B cell (primary cell): Measurements from ENCODE around the gene MAML3.

Source experiments
- CTCF ChIP-seq: fragments of 200-600 bp; IDR thresholded peaks from one replicate; pipeline ENCODE4 v1.8.0; 2022; ENCODE audit warnings: antibody characterized with exemption, mild to moderate bottlenecking
- EZH2 ChIP-seq: IDR thresholded peaks from 2 replicates; pipeline ENCODE4 v1.6.1; 2012; ENCODE audit warnings: borderline replicate concordance, low read depth, mild to moderate bottlenecking, moderate library complexity, low read length; ENCODE audit not compliant: insufficient read depth, poor library complexity, severe bottlenecking

DNA sequence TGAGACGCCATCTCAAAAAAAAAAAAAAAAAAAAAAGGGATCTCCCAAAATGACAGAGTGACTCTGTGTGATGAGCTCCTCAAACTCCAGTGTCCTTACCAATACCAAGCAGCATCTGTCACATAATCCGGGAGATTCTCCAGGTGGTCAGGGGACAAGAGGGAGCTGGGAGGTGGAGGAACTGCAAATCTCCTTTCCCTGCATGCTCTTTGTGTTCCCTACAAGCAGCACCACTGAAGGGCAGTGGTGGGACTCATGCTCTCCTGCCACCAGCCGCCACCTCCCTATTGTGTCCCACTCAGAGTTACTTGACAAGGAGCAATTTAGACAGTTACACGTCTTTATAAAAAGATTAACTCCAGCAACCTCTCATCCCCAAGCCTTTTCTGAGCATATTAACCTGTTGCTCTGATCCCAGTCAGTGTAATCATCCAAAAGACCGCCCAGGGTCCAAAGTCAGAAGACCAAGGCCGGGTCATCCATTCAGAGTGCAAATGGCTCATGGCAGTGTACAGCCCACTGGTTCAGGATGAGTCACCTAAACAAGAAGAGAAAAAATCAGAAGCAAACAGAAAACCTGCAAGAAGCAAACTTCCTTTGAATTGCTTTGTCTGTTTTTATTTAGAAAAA lies 464.8 kb downstream of the MAML3 start:
- TF ChIP-seq EZH2 (no peak), CTCF (no peak)
